HUES48 (cell line): Measurements from ENCODE around the gene ORAI1.
"Not testable (repeated sequence)": the region's sequence is repeated elsewhere in the genome, so short reads cannot be mapped to it uniquely, and the experiment has no call there.

Source experiments
- H3K27ac ChIP-seq: one replicate; pipeline ENCODE4 v1.7.0; 2013; ENCODE audit warnings: low read depth, low read length, inconsistent platforms
- H3K27me3 ChIP-seq: 2 replicates; pipeline ENCODE4 v1.6.1; 2013; ENCODE audit warnings: mild to moderate bottlenecking, low read length; ENCODE audit not compliant: control insufficient read depth, insufficient read depth
- H3K36me3 ChIP-seq: 2 replicates; pipeline ENCODE4 v1.6.1; 2013; ENCODE audit warnings: low read length; ENCODE audit not compliant: control insufficient read depth, insufficient read depth
- H3K4me1 ChIP-seq: 2 replicates; pipeline ENCODE4 v1.6.1; 2013; ENCODE audit warnings: mild to moderate bottlenecking, low read length; ENCODE audit not compliant: control insufficient read depth, insufficient read depth
- H3K4me3 ChIP-seq: 2 replicates; pipeline ENCODE4 v1.5.1; 2013; ENCODE audit warnings: mild to moderate bottlenecking, low read depth, low read length
- H3K9ac ChIP-seq: 2 replicates; pipeline ENCODE4 v1.6.1; 2013; ENCODE audit warnings: mild to moderate bottlenecking, low read depth, low read length, moderate library complexity
- H3K9me3 ChIP-seq: 2 replicates; pipeline ENCODE4 v1.6.1; 2013; ENCODE audit warnings: low read length; ENCODE audit not compliant: control insufficient read depth, insufficient read depth

ORAI1 gene

DNA sequence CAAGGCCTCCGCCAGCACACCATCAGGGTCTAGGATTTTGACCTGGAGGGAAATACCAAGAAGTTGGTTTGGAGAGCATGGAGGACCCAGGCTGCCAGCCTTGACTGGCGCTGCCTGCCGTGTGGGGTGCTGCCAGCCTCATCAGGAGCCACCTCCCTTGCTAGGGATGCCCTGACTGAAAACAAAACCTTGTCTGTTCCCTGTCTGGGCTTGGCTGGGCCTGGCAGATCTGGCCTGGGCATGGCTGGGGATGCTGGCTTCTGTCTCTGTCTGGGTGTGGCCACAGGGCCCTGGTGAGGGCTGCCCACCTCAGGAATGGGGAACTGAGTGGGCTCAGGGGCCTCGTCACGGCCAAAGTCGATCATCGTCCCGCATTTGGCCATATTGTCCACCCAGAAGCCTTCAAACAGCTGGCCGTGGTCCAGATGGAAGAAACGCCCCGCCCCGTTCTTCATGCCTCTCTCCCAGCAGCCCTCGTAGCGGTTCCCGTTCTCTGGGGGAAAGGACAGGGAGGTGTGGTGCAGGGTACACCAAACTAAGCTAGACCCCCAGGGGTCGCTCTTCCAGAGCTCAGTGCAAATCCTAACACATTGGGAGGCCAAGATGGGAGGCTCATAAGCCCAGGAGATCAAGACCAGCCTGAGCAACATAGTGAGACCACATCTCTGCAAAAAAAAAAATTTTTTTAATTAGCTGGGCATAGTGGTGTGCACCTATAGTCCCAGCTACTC is 26.6 kb downstream of the ORAI1 start:
- Histone ChIP-seq H3K27ac (no peak overlapping the region), H3K9ac (no peak overlapping the region), H3K27me3 (no peaks in the 10 kb centered on the region), H3K9me3 (no peaks in the 10 kb centered on the region), H3K4me1 (no peaks in the 10 kb centered on the region), H3K36me3 (0 out of 2 replicates have a peak, but pooled peaks cover 3% of the 10 kb centered on the region), H3K4me3 (no peak overlapping the region)

DNA sequence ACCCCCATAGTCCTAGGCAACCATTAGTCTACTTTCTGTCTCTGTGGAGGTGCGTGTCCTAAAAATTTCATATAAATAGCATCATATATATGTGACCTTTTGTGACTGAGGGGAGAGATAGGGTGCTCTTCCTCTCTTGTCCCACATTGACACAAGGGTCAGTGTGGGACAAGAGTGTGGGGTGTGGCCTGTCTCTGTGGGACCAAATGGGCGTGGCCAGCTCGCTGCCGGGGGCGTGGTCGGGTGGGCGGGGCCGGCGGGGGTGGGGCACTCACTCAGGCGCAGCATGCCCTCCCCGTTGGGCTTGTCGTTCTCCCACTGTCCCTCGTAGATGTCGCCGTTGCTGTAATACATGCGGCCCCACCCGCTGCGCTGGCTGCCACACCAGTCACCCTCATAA is 27.7 kb downstream of the ORAI1 start:
- H3K27me3 ChIP-seq, result no peaks in the 10 kb centered on the region
- H3K9me3 ChIP-seq, result no peaks in the 10 kb centered on the region
- H3K4me1 ChIP-seq, result peaks cover 6% of the 10 kb centered on the region
- 0 out of 2 replicates have a peak, but pooled peaks cover 3% of the 10 kb centered on the region for H3K36me3 ChIP-seq
- H3K9ac ChIP-seq, result no peak overlapping the region
- no peak overlapping the region for H3K4me3 ChIP-seq
- H3K27ac ChIP-seq, result no peak overlapping the region

DNA sequence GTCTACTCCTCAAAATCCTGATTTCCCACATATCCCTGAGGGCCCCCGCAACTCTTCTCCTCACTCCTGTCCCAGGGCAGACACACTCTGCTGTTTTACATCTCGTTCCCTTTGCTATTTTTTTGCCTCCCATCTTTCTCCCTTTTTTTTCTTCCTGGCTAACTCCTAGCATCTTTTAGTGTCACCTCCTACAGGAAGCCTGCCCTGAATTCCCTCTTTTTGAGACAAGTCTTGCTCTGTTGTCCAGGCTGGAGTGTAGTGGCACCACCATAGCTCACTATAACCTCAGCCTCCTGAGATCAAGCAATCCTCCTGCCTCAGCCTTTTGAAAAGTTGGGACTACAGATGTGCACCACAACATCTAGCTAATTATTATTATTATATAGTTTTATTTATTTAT is 29.8 kb downstream of the ORAI1 start:
- no peaks in the 10 kb centered on the region for H3K36me3 ChIP-seq
- no peak overlapping the region for H3K9ac ChIP-seq
- no peak overlapping the region for H3K4me3 ChIP-seq
- H3K4me1 ChIP-seq, result peaks cover 9% of the 10 kb centered on the region
- no peaks in the 10 kb centered on the region for H3K9me3 ChIP-seq
- no peaks in the 10 kb centered on the region for H3K27me3 ChIP-seq
- no peak overlapping the region for H3K27ac ChIP-seq

DNA sequence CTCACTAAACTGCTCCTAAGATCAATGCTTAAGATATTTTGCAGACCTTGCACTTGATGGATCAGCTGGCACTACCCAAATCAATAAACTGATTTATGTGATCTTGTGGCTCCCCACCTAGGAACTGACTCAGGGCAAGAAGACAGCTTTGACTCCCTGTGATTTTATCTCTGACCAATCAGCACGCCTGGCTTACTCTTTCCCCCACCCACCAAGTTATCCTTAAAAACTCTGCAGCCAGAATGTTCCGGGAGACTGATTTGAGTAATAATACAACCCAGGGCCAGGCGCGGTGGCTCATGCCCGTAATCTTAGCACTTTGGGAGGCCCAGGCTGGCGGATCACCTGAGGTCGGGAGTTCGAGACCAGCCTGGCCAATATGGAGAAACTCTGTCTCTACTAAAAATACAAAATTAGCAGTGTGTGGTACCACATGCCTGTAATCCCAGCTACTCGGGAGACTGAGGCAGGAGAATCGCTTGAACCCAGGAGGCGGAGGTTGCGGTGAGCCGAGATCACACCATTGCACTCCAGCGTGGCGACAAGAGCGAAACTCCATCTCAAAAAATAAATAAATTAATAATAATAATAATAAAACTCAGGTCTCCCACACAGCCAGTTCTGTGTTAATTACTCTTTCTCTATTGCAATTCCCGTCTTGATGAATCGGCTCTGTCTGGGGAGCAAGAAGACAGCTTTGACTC is 31.1 kb downstream of the ORAI1 start:
- no peaks in the 10 kb centered on the region for H3K9me3 ChIP-seq
- no peaks in the 10 kb centered on the region for H3K27me3 ChIP-seq
- no peaks in the 10 kb centered on the region for H3K36me3 ChIP-seq
- H3K27ac ChIP-seq, result peak overlapping the region; percentile 2
- H3K4me1 ChIP-seq, result peaks cover 9% of the 10 kb centered on the region
- H3K9ac ChIP-seq, result no peak overlapping the region
- H3K4me3 ChIP-seq, result no peak overlapping the region

DNA sequence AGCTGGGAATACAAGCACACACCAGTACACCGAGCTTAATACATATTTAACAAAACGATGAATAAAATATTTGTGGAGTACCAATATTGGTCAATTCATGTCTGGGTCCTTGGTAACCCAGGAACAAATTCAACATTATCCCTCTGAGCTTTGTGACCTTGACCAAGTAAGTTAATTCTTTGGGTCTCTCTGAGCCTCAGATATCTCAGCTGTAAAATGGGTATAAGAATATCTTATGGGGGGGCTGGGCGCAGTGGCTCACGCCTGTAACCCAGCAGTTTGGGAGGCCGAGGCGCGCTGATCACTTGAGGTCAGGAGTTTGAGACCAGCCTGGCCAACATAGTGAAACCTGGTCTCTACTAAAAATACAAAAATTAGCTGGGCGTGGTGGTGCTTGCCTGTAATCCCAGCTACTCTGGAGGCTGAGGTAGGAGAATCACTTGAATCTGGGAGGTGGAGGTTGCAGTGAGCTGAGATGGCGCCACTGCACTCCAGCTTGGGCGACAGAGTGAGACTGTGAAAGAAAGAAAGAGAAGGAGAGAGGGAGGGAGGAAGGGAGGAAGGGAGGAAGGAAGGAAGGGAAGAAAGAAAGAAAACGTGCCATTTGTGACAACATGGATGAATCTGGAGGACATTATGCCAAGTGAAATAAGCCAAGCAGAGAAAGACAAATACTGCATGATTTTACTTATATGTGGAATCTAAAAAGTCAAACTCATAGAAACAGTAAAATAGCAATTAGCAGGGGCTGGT is 35.2 kb downstream of the ORAI1 start:
- H3K9me3 ChIP-seq, H3K27me3 ChIP-seq, H3K27ac ChIP-seq, H3K4me3 ChIP-seq, H3K9ac ChIP-seq, H3K36me3 ChIP-seq: not testable (repeated sequence)
- peaks cover 13% of the 10 kb centered on the region for H3K4me1 ChIP-seq

DNA sequence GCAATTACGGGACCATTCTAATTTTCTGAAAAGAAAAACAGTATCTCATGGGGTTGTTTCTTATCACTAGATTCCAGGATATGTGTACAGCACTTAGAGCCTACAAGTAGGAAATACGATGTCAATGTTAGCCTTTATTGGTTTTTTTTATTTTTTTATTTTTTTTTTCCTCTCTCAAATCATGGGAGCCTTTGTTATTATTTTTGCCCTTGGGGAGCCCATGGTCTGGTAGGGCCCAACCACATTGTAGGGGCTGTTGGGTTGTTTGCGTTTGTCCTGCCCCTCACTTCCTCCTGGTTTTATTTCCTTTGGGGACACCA is 37.2 kb downstream of the ORAI1 start:
- H3K27me3 ChIP-seq, result no peaks in the 10 kb centered on the region
- H3K9ac ChIP-seq, result no peak overlapping the region
- no peak overlapping the region for H3K27ac ChIP-seq
- no peak overlapping the region for H3K4me3 ChIP-seq
- no peaks in the 10 kb centered on the region for H3K9me3 ChIP-seq
- peaks cover 14% of the 10 kb centered on the region for H3K4me1 ChIP-seq
- no peaks in the 10 kb centered on the region for H3K36me3 ChIP-seq

DNA sequence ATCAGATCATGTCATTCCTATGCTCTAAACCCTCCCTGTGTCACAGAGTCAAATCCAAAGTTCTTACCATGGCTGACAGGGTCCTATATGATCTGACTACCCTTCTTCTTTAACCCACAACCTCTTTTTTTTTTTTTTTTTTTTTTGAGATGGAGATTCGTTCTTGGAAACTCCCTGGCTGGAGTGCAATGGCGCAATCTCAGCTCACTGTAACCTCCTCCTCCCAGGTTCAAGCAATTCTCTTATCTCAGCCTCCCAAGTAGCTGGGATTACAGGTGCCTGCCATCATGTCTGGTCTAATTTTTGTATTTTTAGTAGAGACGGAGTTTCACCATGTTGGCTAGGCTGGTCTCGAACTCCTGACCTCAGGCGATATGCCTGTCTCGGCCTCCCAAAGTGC is 40.5 kb downstream of the ORAI1 start:
- not testable (repeated sequence) for H3K9me3 ChIP-seq, H3K27me3 ChIP-seq, H3K4me3 ChIP-seq, H3K27ac ChIP-seq, H3K9ac ChIP-seq, H3K36me3 ChIP-seq
- H3K4me1 ChIP-seq, result peaks cover 17% of the 10 kb centered on the region; the same call in 1 of the 2 replicates

DNA sequence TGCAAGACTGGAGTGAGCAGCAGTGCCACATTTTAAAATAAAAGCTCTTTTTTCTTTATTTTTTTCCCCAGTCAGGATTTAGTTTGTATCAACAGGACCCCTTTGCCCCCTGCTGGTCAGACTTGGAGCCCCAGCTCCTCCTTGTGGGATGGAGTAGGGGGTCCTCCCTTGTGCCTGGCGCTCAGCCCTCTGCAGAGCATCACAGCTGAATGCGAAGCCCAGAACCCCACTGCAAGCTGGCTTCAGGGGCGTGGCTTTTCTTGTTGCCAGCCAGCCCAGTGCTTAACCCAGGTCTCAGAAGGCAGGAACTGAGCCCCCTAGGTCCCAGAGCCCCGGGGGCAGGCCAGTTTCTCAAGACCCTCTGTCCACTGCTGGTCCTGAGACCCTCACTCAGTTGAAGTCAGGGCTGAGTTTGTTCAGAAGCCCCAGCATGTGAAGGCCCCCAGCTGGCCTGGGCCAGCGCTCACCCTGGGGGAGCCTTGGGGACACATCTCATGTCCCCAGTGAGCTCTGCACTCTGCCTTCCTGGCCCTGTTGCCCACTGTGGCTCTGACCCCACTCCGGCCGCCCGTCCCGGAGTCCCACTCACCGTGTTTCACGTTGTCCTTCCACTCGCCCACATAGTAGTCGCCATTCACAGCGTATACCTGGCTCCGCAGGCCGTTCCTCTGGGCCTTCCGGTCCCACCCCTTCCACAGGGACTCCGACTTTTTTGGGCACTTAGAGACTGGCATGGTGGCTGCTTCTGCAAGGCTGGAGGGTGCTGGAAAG is 42.6 kb downstream of the ORAI1 start:
- Histone ChIP-seq H3K9ac (no peak overlapping the region), H3K4me3 (no peak overlapping the region), H3K36me3 (no peaks in the 10 kb centered on the region), H3K4me1 (peaks cover 25% of the 10 kb centered on the region; the same call in 1 of the 2 replicates), H3K9me3 (no peaks in the 10 kb centered on the region), H3K27me3 (no peaks in the 10 kb centered on the region), H3K27ac (peak overlapping the region; percentile 12)

DNA sequence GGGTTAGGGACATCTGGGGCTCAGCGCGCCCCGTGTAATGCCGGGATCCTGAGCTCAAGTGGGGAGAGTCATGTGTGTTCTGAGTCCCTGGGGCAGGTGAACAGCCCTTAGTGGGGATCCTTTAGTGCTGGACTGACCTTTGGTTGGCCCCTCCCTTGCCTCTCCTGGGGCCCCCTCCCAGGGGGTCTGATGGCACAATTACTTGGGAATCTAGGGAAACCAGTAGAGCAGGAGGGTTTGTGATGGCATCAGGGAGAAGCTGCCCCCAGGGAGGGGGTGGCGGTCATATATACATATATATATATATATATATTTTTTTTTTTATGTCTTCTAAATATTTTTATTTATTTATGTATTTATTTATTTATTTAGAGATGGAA is 43.2 kb downstream of the ORAI1 start, which contains the start of gene MORN3:
Gene MORN3 (minus strand): TSS at position 134 of the 380 bp plus-strand sequence. CDS start 171 bp downstream, outside the sequence.
- peaks cover 25% of the 10 kb centered on the region; the same call in 1 of the 2 replicates for H3K4me1 ChIP-seq
- no peaks in the 10 kb centered on the region for H3K36me3 ChIP-seq
- no peaks in the 10 kb centered on the region for H3K9me3 ChIP-seq
- H3K9ac ChIP-seq, result no peak within 1 kb of the TSS
- H3K4me3 ChIP-seq, result no peak within 1 kb of the TSS
- H3K27ac ChIP-seq, result peak within 1 kb of the TSS; percentile 12
- no peaks in the 10 kb centered on the region for H3K27me3 ChIP-seq

DNA sequence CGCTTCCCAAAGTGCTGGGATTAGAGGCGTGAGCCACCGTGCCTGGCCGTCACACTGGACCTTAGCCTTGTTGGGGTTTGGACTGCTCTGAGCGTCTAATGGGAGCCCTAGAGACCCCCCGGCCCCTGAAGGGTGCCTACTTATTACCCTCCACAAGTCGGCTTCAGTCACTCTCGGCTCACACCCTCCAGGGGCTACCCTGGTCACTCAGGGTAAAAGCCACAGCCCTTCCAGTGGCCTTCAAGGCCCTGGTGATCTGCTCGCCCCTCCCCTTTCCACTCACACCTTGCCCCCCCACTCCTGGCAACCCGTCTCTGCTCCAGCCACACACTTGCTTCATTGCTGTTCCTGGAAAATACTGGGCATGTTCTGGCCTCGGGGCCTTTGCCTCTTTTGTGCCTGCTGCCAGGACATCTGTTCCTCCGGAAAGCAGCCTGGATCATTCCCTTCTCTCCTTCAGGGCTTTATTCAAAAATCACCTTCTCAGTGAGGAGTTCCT is 46.7 kb downstream of the ORAI1 start:
- peak overlapping the region; percentile 20; the same call in 1 of the 2 replicates for H3K9ac ChIP-seq
- peaks cover 25% of the 10 kb centered on the region; the same call in 1 of the 2 replicates for H3K4me1 ChIP-seq
- H3K4me3 ChIP-seq, result peak overlapping the region; percentile 55
- no peaks in the 10 kb centered on the region for H3K9me3 ChIP-seq
- no peaks in the 10 kb centered on the region for H3K36me3 ChIP-seq
- H3K27me3 ChIP-seq, result no peaks in the 10 kb centered on the region
- peak overlapping the region; percentile 76 for H3K27ac ChIP-seq
